ENCODE data around the gene TMEM170B. TPM values are rescaled to one million over a fixed set of nuclear protein-coding genes. Genes with fewer than 3 reads are reported as not detected.

TMEM170B gene
- total RNA-seq, 2 donors from 2014 or later, result 4.6 to 6.8 TPM

GRCh38 chr6:11623272-11623671 lies 85.7 kb downstream of the TMEM170B start:
- peaks cover 4 to 13% of the 10 kb centered on the region in 2 donors for H3K4me1 ChIP-seq (ENCODE audit: control insufficient read depth in 1 of 2, low read depth in 2 of 2)
- H3K27me3 ChIP-seq (replicated peaks; ENCODE audit: insufficient read depth), result no peaks in the 10 kb centered on the region
- TF ChIP-seq CTCF (IDR thresholded peaks at IDR 0.05), result no peak
- no peaks in the 10 kb centered on the region for H3K36me3 ChIP-seq
- no peak overlapping the region for H3K4me3 ChIP-seq
- DNase-seq (ENCODE audit: low spot score) (no peak), ATAC-seq (ENCODE audit: insufficient number of reproducible peaks, low FRiP score, low read depth) (no peak)
- H3K27ac ChIP-seq, result no peak overlapping the region
- H3K9me3 ChIP-seq, result no peaks in the 10 kb centered on the region

GRCh38 chr6:11625302-11625701 lies 87.8 kb downstream of the TMEM170B start:
- TF ChIP-seq CTCF (IDR thresholded peaks at IDR 0.05), result no peak
- peak overlapping the region; percentile 7 for H3K4me3 ChIP-seq
- no peak for ATAC-seq (ENCODE audit: insufficient number of reproducible peaks, low FRiP score, low read depth)
- H3K27ac ChIP-seq, result no peak overlapping the region
- DNase-seq (ENCODE audit: low spot score), result no peak
- H3K9me3 ChIP-seq, result no peaks in the 10 kb centered on the region
- no peaks in the 10 kb centered on the region for H3K36me3 ChIP-seq
- no peaks in the 10 kb centered on the region for H3K27me3 ChIP-seq (replicated peaks; ENCODE audit: insufficient read depth)
- H3K4me1 ChIP-seq (ENCODE audit: control insufficient read depth in 1 of 2, low read depth in 2 of 2), result peaks cover 4 to 11% of the 10 kb centered on the region in 2 donors

GRCh38 chr6:11626356-11626755 lies 88.8 kb downstream of the TMEM170B start:
- Histone ChIP-seq H3K4me1 (ENCODE audit: control insufficient read depth in 1 of 2, low read depth in 2 of 2) (peaks cover 4 to 11% of the 10 kb centered on the region in 2 donors), H3K27ac (no peak overlapping the region), H3K9me3 (no peaks in the 10 kb centered on the region), H3K27me3 (replicated peaks; ENCODE audit: insufficient read depth) (no peaks in the 10 kb centered on the region), H3K36me3 (no peaks in the 10 kb centered on the region), H3K4me3 (no peak overlapping the region)
- no peak for ATAC-seq (ENCODE audit: insufficient number of reproducible peaks, low FRiP score, low read depth)
- DNase-seq (ENCODE audit: low spot score), result no peak
- TF ChIP-seq CTCF (IDR thresholded peaks at IDR 0.05), result no peak

GRCh38 chr6:11628562-11628961 lies 91.0 kb downstream of the TMEM170B start:
- Histone ChIP-seq H3K4me1 (ENCODE audit: control insufficient read depth in 1 of 2, low read depth in 2 of 2) (peaks cover 7 to 26% of the 10 kb centered on the region in 2 donors), H3K4me3 (no peak overlapping the region), H3K27me3 (replicated peaks; ENCODE audit: insufficient read depth) (no peaks in the 10 kb centered on the region), H3K9me3 (no peaks in the 10 kb centered on the region), H3K36me3 (no peaks in the 10 kb centered on the region), H3K27ac (no peak overlapping the region)
- TF ChIP-seq CTCF (IDR thresholded peaks at IDR 0.05), result no peak
- no peak for DNase-seq (ENCODE audit: low spot score)
- no peak for ATAC-seq (ENCODE audit: insufficient number of reproducible peaks, low FRiP score, low read depth)

- Histone ChIP-seq H3K36me3 (no peaks in the 10 kb centered on the region), H3K27me3 (replicated peaks; ENCODE audit: insufficient read depth) (no peaks in the 10 kb centered on the region), H3K27ac (no peak overlapping the region), H3K9me3 (no peaks in the 10 kb centered on the region), H3K4me1 (ENCODE audit: control insufficient read depth in 1 of 2, low read depth in 2 of 2) (peaks cover 3 to 16% of the 10 kb centered on the region in 2 donors), H3K4me3 (no peak overlapping the region)
- DNase-seq (ENCODE audit: low spot score) (no peak), ATAC-seq (ENCODE audit: insufficient number of reproducible peaks, low FRiP score, low read depth) (no peak)
- TF ChIP-seq CTCF (IDR thresholded peaks at IDR 0.05), result no peak
Observed at GRCh38 chr6:11631008-11631407, 93.5 kb downstream of the TMEM170B start.

All from thoracic aorta (tissue), 2 donors.